TTC549 (cell line): ENCODE data around the gene DOCK10.
"Not testable (repeated sequence)": the region's sequence is repeated elsewhere in the genome, so short reads cannot be mapped to it uniquely, and the experiment has no call there.

Experiments
- FAIRE-seq: peaks from 2 replicates; lab custom pipeline; 2012; peaks lifted over from hg19 to GRCh38; lab: Jason Lieb, UNC

DOCK10 gene

DNA sequence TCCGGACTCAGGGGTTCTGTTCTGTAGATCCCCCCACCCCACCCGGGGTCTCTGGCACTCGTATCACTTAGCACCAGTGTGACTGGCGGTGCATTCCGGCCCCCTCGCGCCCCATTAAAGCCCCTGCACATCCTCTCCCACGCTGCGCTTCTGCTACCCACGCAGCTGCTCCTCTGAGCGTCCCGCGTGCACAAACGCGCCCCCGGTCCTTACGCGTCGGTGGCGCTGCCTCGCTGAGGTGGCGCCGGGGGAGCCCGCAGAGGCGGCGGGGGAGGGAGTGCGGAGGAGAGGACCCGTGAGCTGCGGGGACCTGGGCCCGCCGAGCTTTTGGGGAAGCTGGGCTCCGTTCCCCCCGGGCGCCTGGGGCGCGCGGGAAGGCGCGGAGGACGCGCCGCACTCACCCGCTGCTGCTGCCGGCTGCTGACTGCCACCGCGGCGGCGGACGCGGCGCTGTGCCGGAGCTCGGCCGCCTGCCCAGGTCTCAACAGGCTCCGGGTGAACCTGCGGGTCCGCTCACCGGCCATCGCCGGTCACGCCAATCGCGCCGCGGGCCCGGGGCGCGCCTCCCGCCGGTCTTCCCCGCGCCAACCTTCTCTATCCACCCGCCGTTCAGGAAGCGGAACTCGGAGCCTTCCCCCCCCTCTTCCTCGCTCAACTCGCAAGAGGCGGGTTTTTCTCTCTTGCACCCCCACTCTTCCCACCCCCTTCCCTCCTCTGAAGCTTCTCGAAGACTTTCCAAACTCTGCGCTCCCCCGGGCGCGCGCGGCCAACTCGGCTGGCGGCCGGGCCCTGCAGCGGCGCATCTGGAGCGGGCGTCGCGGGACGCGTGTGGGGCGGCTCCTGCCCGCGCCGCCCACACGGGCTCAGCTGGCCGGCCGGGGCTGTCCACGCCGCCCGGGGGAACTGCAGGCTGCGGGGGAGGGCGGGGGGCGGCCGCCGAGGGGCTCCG, at the start of gene DOCK10:
Gene DOCK10, minus strand, starts transcription at position 618 of the 949 bp plus-strand sequence. Its CDS starts 94 bp downstream, at position 524.
- no peak for FAIRE-seq

DNA sequence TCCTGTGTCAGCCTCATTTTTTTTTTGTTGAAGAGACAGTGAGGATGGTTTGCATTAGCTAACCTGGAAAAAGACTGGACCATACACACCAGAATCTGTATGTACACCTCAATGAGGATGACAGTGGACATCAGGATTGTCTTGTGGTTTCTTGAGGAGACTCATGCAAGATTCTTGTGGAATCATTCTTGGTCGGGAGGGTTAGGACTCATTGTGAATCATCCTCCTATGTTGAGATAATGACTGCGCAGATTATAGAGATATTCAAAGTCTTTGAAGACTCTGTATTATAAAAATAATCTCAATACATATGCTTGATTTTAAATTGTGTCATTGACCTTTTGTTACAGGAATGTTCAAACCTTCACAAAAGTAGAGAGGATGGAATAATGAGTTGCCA, 49.1 kb upstream of the DOCK10 start:
- no peak for FAIRE-seq

- FAIRE-seq: no peak
These were observed 48.5 kb upstream of the DOCK10 start for GRCh38 chr2:225090746-225091145.

- FAIRE-seq: no peak
These were observed 44.6 kb upstream of the DOCK10 start for GRCh38 chr2:225086915-225087314.

DNA sequence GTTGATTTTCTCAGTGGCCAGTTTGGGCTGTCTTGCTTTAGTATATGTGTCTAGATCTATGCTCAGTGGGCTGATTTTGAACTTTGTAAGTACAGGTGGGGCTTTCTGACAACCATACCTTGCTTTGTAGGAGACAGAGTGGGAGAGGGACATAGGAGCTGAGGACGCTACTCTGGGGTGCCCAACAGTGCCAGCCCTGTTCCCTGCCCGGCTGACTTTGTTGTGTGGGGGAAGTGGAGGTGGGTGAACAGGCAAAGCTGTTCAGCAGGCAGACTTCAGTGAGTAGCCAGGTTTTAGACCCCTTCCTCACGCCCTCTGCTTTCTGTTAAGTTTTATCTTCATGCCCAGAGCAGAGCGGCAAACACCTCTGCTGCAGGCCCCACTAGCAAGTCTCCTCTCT, 44.2 kb upstream of the DOCK10 start:
- FAIRE-seq: no peak

GRCh38 chr2:225083276-225083675, 41.0 kb upstream of the DOCK10 start:
- no peak for FAIRE-seq

DNA sequence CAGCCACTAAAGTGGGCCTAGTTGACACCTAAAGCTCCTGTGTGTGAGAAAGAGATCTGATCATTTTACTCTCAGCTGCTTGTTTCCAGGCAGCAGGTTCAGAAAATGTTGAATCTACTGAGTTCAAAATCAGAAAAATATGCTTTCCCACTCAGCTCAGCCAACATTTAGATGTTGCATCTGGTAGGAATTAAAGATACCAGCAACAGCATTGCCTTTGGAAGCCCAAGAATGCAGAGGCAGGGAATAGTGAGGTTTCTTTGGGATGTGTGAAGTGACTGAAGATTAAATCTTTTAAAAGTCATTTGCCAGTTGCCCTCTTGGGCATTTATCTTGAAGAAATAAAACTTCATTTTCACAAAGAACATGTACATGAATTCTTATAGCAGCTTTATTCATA, 33.9 kb upstream of the DOCK10 start:
- FAIRE-seq: no peak

DNA sequence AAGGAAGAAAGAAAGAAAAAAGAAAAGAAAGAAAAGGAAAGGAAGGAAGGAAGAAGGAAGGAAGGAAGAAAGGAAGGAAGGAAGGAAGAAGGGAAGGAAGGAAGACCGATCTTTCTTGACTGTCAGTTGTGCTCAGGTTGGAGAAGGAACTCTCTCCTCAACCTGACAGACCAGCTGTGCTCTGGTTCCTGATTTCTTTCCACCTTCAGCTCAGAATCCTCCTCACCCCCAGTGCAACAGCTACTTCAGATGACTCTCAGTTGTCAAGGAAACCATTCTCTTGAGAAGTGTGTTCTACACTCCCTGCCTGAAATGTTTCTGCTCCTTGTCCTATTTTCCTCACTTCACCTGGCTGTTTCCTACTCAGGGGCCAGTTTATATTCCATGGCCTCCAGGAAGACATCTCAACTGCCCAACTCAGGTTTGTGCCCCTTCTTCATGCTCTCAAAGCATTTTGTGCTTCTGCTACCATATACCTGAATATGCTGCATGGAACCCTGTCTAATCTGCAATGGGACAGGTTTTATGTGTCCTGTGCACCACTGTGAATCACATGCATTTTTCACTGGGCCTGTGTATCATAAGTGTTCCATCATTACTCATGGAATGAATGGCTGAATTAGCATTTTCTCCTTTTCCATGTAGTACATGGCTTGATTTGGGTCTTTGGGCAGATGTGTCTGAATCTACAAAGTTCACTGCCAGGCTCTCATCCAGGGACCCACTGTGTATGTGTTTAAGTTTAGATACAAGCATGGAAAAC, 32.8 kb upstream of the DOCK10 start:
- FAIRE-seq: no peak

DNA sequence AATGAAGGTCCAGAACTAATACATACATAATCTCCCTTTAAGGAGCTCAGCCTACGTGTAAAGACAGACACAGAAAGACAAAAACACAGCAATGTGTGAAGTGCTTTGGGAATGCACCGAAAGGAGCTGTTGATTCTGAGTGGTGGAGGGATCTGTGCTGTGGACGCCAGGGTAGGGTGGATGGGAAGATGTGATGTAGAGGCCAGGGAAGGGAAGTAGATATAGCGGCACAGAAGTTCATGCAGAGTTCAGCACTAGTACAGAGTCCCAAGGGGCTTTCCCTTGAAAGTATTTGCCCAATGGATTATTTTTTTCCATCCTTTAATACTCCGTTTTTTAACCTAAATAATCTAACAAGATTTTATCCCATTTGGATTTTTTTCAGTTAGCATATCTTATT, 32.1 kb upstream of the DOCK10 start:
- no peak for FAIRE-seq

DNA sequence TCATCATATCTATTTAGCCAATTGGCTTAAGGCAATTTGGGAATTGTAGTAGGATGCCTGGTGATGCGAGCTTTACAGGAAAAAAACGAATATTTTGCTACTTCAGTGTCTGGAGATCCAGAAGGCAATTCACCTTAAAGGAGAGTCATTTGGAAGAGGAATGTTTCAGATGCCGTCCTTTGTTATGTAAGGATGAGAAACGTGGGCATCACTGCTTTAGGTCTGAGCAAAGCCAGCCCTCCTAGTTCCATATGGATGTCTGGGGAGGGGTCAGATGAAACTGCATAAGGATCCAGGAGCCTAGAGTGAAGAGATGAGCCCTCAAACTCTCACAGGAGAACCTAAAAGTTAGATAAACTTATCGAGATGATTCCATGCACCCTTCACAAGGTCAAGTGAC, 30.9 kb upstream of the DOCK10 start:
- FAIRE-seq: no peak

DNA sequence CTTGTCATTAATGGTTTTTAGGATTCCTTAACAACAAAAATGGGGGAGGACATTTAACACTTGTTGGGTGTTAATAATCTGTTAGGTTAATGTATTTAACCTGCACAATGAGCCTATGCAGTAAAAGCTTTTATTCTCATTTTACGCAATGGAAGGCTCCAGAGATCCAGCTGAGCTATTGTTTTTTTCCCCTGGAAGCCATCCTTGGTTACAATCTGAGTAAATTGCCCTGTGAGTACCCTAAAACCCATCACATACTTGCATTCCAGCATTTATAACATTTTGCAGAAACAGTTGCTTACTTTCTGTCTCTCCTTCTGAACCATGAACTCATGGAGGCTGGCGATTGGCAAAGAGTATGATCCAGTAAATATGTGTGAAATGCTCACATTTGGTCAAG, 30.2 kb upstream of the DOCK10 start:
- no peak for FAIRE-seq

GRCh38 chr2:225070811-225071210, 28.5 kb upstream of the DOCK10 start:
- FAIRE-seq: no peak

- FAIRE-seq: no peak
These were observed 27.7 kb upstream of the DOCK10 start for GRCh38 chr2:225069966-225070365.

GRCh38 chr2:225069477-225069876, 27.2 kb upstream of the DOCK10 start:
- FAIRE-seq: no peak

DNA sequence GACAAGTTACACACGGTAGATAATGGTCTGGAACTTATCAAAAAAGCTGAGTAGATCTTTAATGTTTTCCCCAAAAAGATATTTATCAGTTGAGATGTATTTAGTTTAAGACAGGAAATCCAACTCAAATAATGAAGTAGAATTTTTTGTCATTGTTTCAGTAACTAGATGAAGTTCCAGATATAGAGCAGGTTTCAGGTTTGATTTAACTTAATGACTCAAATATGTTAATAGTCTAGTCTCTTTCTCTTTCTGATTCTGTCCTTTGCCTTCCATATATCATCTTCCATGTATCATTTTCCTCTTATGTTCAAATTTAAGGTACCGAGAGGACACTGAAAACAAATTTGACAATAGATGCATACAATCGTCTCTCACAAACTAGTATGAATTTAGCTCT, 23.6 kb upstream of the DOCK10 start:
- no peak for FAIRE-seq

- FAIRE-seq: no peak
These were observed 22.7 kb upstream of the DOCK10 start for GRCh38 chr2:225064928-225065327.

DNA sequence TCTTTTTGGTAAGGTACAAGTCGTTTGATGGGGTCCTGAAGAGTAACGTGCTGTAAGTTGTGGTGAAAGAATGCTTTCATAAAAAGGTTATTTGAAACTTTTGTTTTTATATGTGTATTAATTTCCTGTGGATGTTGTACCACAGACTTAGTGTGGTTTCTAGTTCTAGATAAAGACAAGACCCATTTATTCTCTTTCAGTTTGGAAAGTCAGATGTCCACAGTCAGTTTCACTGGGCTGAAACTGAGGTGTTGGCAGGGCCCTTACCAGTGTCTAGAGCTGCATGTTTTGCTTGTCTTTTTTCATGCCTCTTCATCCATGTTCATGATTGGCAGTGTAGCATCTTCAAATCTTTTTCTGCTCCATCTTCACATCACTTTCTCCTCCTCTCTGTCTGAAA, 22.1 kb upstream of the DOCK10 start:
- FAIRE-seq: no peak

DNA sequence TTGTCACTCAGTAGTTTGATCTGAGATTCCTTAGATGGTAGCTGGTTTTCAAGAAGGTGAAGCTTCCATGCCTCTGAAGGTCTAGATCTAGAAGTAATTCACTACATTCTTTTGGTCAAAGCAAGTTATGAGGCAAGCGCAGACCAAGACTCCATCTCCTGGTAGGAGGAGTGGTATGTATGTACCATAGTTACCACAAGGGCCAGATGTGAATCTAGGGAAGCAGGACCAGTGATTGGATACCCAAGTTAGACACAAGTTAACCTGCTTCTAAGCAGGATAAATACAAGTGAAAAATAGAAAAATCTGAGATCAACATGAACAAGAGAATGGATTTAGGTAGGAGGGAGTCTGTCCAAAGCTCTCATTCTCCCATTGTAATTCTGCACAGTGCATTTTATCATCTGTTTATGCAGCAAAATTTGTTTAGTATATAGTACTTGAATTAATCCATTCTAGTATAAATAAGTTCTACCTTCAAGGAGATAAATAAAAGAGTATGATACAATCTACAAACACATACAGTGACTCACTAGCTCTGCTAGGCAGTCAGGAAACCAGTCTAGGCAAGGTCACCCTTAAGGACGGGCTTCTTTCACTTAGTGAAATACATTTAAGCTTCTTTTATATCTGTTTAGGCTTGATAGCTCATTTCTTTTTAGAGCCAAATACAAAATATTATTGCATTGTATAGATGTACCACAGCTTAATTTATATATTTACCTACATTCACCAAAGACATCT, 14.2 kb upstream of the DOCK10 start:
- no peak for FAIRE-seq

DNA sequence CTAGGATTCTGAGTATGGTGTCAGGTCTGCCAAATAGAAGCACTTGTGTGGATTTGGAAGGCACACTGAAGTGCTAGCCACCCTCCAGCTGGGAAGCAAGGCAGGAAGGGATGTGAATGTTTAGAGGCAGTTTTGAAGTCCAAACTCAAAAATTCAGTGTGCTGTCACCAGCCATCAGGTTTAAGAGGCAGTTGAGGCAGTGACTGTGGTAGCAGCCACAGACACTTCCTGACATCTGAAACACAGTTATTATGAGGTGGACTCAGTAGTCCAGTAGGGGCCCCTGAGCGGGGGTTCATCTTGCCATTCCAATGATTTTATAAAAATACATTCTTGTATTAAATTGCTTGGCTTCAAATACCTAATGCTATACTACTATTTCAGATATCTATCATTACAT, 13.4 kb upstream of the DOCK10 start:
- FAIRE-seq: no peak

- FAIRE-seq: no peak
These were observed 10.4 kb upstream of the DOCK10 start for GRCh38 chr2:225052703-225053102.

GRCh38 chr2:225047502-225047901, 5.2 kb upstream of the DOCK10 start:
- FAIRE-seq: not testable (repeated sequence)

DNA sequence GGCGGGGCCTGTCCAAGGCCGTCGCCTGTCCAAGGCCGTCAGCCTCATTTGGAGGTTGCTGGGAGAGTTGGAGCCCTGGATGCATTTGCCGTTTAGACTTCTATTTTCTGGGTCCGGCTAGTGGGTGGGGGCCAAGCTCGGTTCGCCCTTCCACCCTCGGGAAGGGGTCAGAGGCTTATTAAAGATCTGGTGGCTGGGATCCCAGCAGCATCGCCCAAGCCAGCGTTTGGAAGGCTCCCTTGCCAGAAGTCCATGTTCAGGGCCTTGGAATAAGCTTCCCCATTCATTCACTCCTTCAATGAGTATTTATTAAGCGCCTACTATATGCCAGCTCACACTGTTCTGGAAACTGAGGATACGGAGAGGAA, 516 bp upstream of the DOCK10 start:
- FAIRE-seq: no peak
